IMR-90 (cell line): ENCODE results near the gene CD164L2. TPM values are rescaled to one million over a fixed set of nuclear protein-coding genes. Genes with fewer than 3 reads are reported as not detected.

Experiments
- ATAC-seq: fragments of 200-7000 bp; cut with Tn5 transposase; 2 replicates; pipeline ENCODE4 v1.9.1; 2020; ENCODE audit warnings: low read depth, mild to moderate bottlenecking, moderate library complexity
- BruUV-seq: library from RNA; stranded (reverse); fragments of 400-500 nt; replicated peaks from 2 replicates; lab custom pipeline; 2021; lab: Mats Ljungman, UMichigan
- CTCF ChIA-PET: fragments of 300-600 bp; formaldehyde crosslinking; extraction: SDS; loops from one replicate; lab custom pipeline; 2021; ENCODE audit warnings: antibody characterized with exemption; lab: Yijun Ruan, JAX
- POLR2A ChIA-PET: fragments of 300-600 bp; sonication (Branson Sonifier 250); formaldehyde crosslinking; loops from one replicate; lab custom pipeline; 2022; ENCODE audit warnings: antibody characterized with exemption; ENCODE audit not compliant: unreplicated experiment; lab: Charles Lee
- DNase-seq: peaks from one replicate; pipeline ENCODE4 v3.0.0; 2013
- H2AFZ ChIP-seq: replicated peaks from 2 replicates; pipeline ENCODE3; 2013; ENCODE audit warnings: low read length, mild to moderate bottlenecking; ENCODE audit not compliant: poor library complexity
- H2AK5ac ChIP-seq: 2 replicates; pipeline ENCODE4 v1.6.1; 2013; ENCODE audit warnings: low read depth, low read length, inconsistent platforms
- H2AK9ac ChIP-seq: replicated peaks from 2 replicates; pipeline ENCODE3; 2013; ENCODE audit warnings: mild to moderate bottlenecking, low read depth, low read length, moderate library complexity; ENCODE audit not compliant: poor library complexity
- H2BK120ac ChIP-seq: 2 replicates; pipeline ENCODE4 v1.6.1; 2013; ENCODE audit warnings: low read depth, low read length, inconsistent platforms
- H2BK15ac ChIP-seq: 3 replicates; pipeline ENCODE4 v1.6.1; 2013; ENCODE audit warnings: low read depth, low read length, inconsistent platforms
- H2BK20ac ChIP-seq: 2 replicates; pipeline ENCODE4 v1.6.1; 2013; ENCODE audit warnings: low read depth, mild to moderate bottlenecking, inconsistent platforms, low read length, moderate library complexity
- H2BK5ac ChIP-seq: 2 replicates; pipeline ENCODE4 v1.6.1; 2013; ENCODE audit warnings: mild to moderate bottlenecking, low read depth, low read length, inconsistent platforms; ENCODE audit not compliant: poor library complexity, severe bottlenecking
- H3K14ac ChIP-seq: replicated peaks from 2 replicates; pipeline ENCODE4 v1.6.1; 2013; ENCODE audit warnings: low read depth, low read length, inconsistent platforms
- H3K18ac ChIP-seq: 2 replicates; pipeline ENCODE4 v1.6.1; 2013; ENCODE audit warnings: low read depth, low read length, control low read depth
- H3K23ac ChIP-seq: 2 replicates; pipeline ENCODE4 v1.6.1; 2013; ENCODE audit warnings: low read depth, low read length, inconsistent platforms
- H3K27ac ChIP-seq: 2 replicates; pipeline ENCODE4 v1.5.1; 2013; ENCODE audit warnings: mild to moderate bottlenecking, control low read depth, low read length; ENCODE audit not compliant: insufficient read depth
- H3K27me3 ChIP-seq: 2 replicates; pipeline ENCODE4 v1.6.1; 2013; ENCODE audit warnings: low read length; ENCODE audit not compliant: control insufficient read depth, insufficient read depth
- H3K36me3 ChIP-seq: 2 replicates; pipeline ENCODE4 v1.6.1; 2013; ENCODE audit warnings: low read length, mixed read lengths; ENCODE audit not compliant: control insufficient read depth, insufficient read depth
- H3K4ac ChIP-seq: 2 replicates; pipeline ENCODE4 v1.6.1; 2013; ENCODE audit warnings: low read depth, low read length, inconsistent platforms
- H3K4me1 ChIP-seq: 2 replicates; pipeline ENCODE4 v1.6.1; 2013; ENCODE audit warnings: low read length, mixed read lengths; ENCODE audit not compliant: control insufficient read depth, insufficient read depth
- H3K4me2 ChIP-seq: 2 replicates; pipeline ENCODE4 v1.6.1; 2013; ENCODE audit warnings: low read depth, mild to moderate bottlenecking, control low read depth, low read length, moderate library complexity
- H3K4me3 ChIP-seq: 2 replicates; pipeline ENCODE4 v1.5.1; 2013; ENCODE audit warnings: low read depth, mild to moderate bottlenecking, control low read depth, low read length, moderate library complexity; ENCODE audit not compliant: insufficient read depth
- H3K56ac ChIP-seq: 2 replicates; pipeline ENCODE4 v1.6.1; 2013; ENCODE audit warnings: low read length, inconsistent platforms; ENCODE audit not compliant: insufficient read depth; ENCODE audit errors: extremely low read depth
- H3K79me1 ChIP-seq, 2 experiments: 2 replicates each; pipeline ENCODE4 v1.6.1; 2013; ENCODE audit warnings: low read length in 2 of 2, inconsistent platforms in 1 of 2, low read depth in 1 of 2
- H3K9ac ChIP-seq: 2 replicates; pipeline ENCODE4 v1.6.1; 2013; ENCODE audit warnings: low read depth, low read length, control low read depth
- H3K9me1 ChIP-seq: 2 replicates; pipeline ENCODE4 v1.6.1; 2013; ENCODE audit warnings: low read length, inconsistent platforms; ENCODE audit not compliant: insufficient read depth
- H3K9me3 ChIP-seq: 2 replicates; pipeline ENCODE4 v1.6.1; 2013; ENCODE audit warnings: low read length; ENCODE audit not compliant: control insufficient read depth, insufficient read depth
- H4K20me1 ChIP-seq: 2 replicates; pipeline ENCODE4 v1.6.1; 2013; ENCODE audit warnings: low read length, inconsistent platforms; ENCODE audit not compliant: insufficient read depth
- H4K5ac ChIP-seq: 2 replicates; pipeline ENCODE4 v1.6.1; 2013; ENCODE audit warnings: mild to moderate bottlenecking, low read depth, low read length, control low read depth
- H4K8ac ChIP-seq, 2 experiments: 2 replicates each; pipeline ENCODE4 v1.6.1; 2013; ENCODE audit warnings: low read depth in 2 of 2, low read length in 2 of 2, control low read depth in 1 of 2, inconsistent platforms in 1 of 2
- H4K91ac ChIP-seq: 2 replicates; pipeline ENCODE4 v1.6.1; 2013; ENCODE audit warnings: low read depth, low read length, inconsistent platforms; ENCODE audit not compliant: insufficient read depth
- RAD21 ChIP-seq: IDR thresholded peaks from 2 replicates; pipeline ENCODE4 v1.6.1; 2012; ENCODE audit warnings: low read length, improper control_type of control experiment
- WGBS, 2 experiments: methylation state at CpG; one replicate each; pipeline versions ENCODE4 v1.1.5 to v1.1.7; 2013; ENCODE audit warnings: missing lambda C conversion rate in 2 of 2; ENCODE audit not compliant: insufficient read length in 1 of 2; ENCODE audit errors: extremely low coverage in 2 of 2; 5-methylcytosine and 5-hydroxymethylcytosine counted together
- dilution Hi-C: fragments of 300-500 bp; cut with HindIII; formaldehyde crosslinking; loops from one replicate; pipeline ENCODE4 v1.14.3; 2018; ENCODE audit warnings: low sequenced_read_pairs; ENCODE audit not compliant: unreplicated experiment
- in situ Hi-C: fragments of 300-500 bp; cut with MboI; formaldehyde crosslinking; loops from 3 replicates; pipeline ENCODE4 v1.14.3; 2019; ENCODE audit warnings: low sequenced_read_pairs, inconsistent platforms, mixed read lengths
- intact Hi-C: fragments of 100-400 bp; cut with micrococcal nuclease; formaldehyde crosslinking; loops from 2 replicates; pipeline ENCODE4 v1.10.0; 2022
- polyA plus RNA-seq, 3 experiments: library from polyadenylated mRNA; depleted of rRNA; stranded (reverse); fragments of >200 nt; gene quantifications; 2 replicates each; pipeline ENCODE4 v1.2.3, GENCODE V29; 2012; ENCODE audit warnings: low replicate concordance in 1 of 3
- total RNA-seq: library from RNA; depleted of rRNA; stranded (reverse); fragments of >200 nt; gene quantifications from 2 replicates; pipeline ENCODE4 v1.2.3, GENCODE V29; 2012

CD164L2 gene
- total and polyA plus RNA-seq, 2 of the 4 experiments (the other 2 are of a cell fraction): not detected

- no peak overlapping the region for H2AK9ac ChIP-seq
- H3K56ac ChIP-seq: no peak overlapping the region
- no peak overlapping the region; the same call in 1 of the 2 replicates for H2AK5ac ChIP-seq
- no peaks in the 10 kb centered on the region for H3K9me3 ChIP-seq
- H4K91ac ChIP-seq: no peak overlapping the region
- no peaks in the 10 kb centered on the region; the same call in 1 of the 2 replicates for H3K36me3 ChIP-seq
- no peak overlapping the region for H2BK120ac ChIP-seq
- no CpG with 5 or more reads among the region's 4 CpGs for WGBS, 2 experiments
- peaks cover 16% of the 10 kb centered on the region for H3K4me1 ChIP-seq
- no peaks in the 10 kb centered on the region for H3K27me3 ChIP-seq
- peak overlapping the region; percentile 42; the same call in 1 of the 2 replicates for H3K23ac ChIP-seq
- in situ Hi-C loops (loop anchor here (5.0 to 10.0 kb wide), 2 partner anchors 209 to 294 kb away; no protein-coding TSS in a partner anchor), dilution Hi-C loops (no loop called here), intact Hi-C loops (loop anchor here (10.0 kb wide), 1 partner anchor 204 kb away; no protein-coding TSS in a partner anchor)
- H3K9ac ChIP-seq: no peak overlapping the region
- no TSS peak for BruUV-seq
- peaks cover 12% of the 10 kb centered on the region; the same call in 1 of the 2 replicates for H4K20me1 ChIP-seq
- no peak overlapping the region for H3K4me3 ChIP-seq
- H3K27ac ChIP-seq: no peak overlapping the region
- DNase-seq: no peak
- H2AFZ ChIP-seq: no peak overlapping the region
- POLR2A ChIA-PET: interaction anchor here (0.6 kb wide), 1 partner anchor 15 kb away, joined by 3 read pairs; no protein-coding TSS in a partner anchor
- H3K4me2 ChIP-seq: no peak overlapping the region
- CTCF ChIA-PET: interaction anchor here (4.7 kb wide), 1 partner anchor 99 kb away, joined by 79 read pairs; no protein-coding TSS in a partner anchor
- peak overlapping the region; percentile 44; the same call in 1 of the 2 replicates for H3K14ac ChIP-seq
- no peak overlapping the region for H2BK15ac ChIP-seq
- H3K79me1 ChIP-seq: peaks cover 0 to 20% of the 10 kb centered on the region in 2 experiments; a peak in 2 of 4 replicates
- peaks cover 24% of the 10 kb centered on the region for H3K9me1 ChIP-seq
- no peak overlapping the region for H4K8ac ChIP-seq
- no peak overlapping the region for H3K18ac ChIP-seq
- TF ChIP-seq RAD21: no peak
- no peak overlapping the region for H2BK20ac ChIP-seq
- no peak overlapping the region for H4K5ac ChIP-seq
- H3K4ac ChIP-seq: 0 out of 2 replicates have a peak overlapping the region, but pooled peaks have one; percentile 31
- ATAC-seq: no peak
- H2BK5ac ChIP-seq: no peak overlapping the region
These were observed 15.4 kb upstream of the CD164L2 start for GRCh38 chr1:27398405-27399149.
